Neural cell (in vitro differentiated cells): Measurements from ENCODE around the gene TAS2R5. TPM values are rescaled to one million over a fixed set of nuclear protein-coding genes. Genes with fewer than 3 reads are reported as not detected.
"Not testable (repeated sequence)": the region's sequence is repeated elsewhere in the genome, so short reads cannot be mapped to it uniquely, and the experiment has no call there.

Source experiments
- H2AFZ ChIP-seq: fragments of 200-600, 300-800 bp; sonication (generic), shearing (Covaris generic); 2 replicates; pipeline ENCODE4 v1.6.0; 2014; ENCODE audit warnings: low read depth, mild to moderate bottlenecking, antibody characterized with exemption, low read length, moderate library complexity
- H3F3A ChIP-seq: fragments of 200-600 bp; shearing (Covaris generic); 2 replicates; pipeline ENCODE4 v1.6.1; 2016; ENCODE audit warnings: mild to moderate bottlenecking, moderate library complexity, mixed read lengths, antibody characterized with exemption, low read length; ENCODE audit not compliant: insufficient read depth, poor library complexity, severe bottlenecking
- H3K27ac ChIP-seq: fragments of 200-600, 300-800 bp; sonication (generic), shearing (Covaris generic); 2 replicates; pipeline ENCODE4 v1.5.1; 2014; ENCODE audit warnings: mild to moderate bottlenecking, low read length, moderate library complexity
- H3K27me3 ChIP-seq: fragments of 300-800, 200-600 bp; sonication (generic), shearing (Covaris generic); 2 replicates; pipeline ENCODE4 v1.6.0; 2014; ENCODE audit warnings: mild to moderate bottlenecking, low read depth, low read length, moderate library complexity; ENCODE audit not compliant: insufficient read depth
- H3K36me3 ChIP-seq: fragments of 300-800, 200-600 bp; sonication (generic), shearing (Covaris generic); 2 replicates; pipeline ENCODE4 v1.5.1; 2014; ENCODE audit warnings: mild to moderate bottlenecking, antibody characterized with exemption, low read length, moderate library complexity; ENCODE audit not compliant: insufficient read depth
- H3K4me2 ChIP-seq: fragments of 300-800, 200-600 bp; sonication (generic), shearing (Covaris generic); 2 replicates; pipeline ENCODE4 v1.6.0; 2014; ENCODE audit warnings: mild to moderate bottlenecking, low read length
- H3K4me3 ChIP-seq: fragments of 300-800, 200-600 bp; sonication (generic), shearing (Covaris generic); 2 replicates; pipeline ENCODE4 v1.5.1; 2014; ENCODE audit warnings: mild to moderate bottlenecking, low read length, moderate library complexity
- H3K79me2 ChIP-seq: fragments of 200-600 bp; shearing (Covaris generic); replicated peaks from 2 replicates; pipeline ENCODE4 v1.6.0; 2014; ENCODE audit warnings: mild to moderate bottlenecking, low read length, moderate library complexity; ENCODE audit not compliant: insufficient read depth
- H3K9ac ChIP-seq: fragments of 300-800, 200-600 bp; sonication (generic), shearing (Covaris generic); 2 replicates; pipeline ENCODE4 v1.6.1; 2016; ENCODE audit warnings: mild to moderate bottlenecking, low read length, mixed read lengths
- H3K9me2 ChIP-seq: fragments of 200-600 bp; shearing (Covaris generic); 2 replicates; pipeline ENCODE4 v1.6.1; 2016; ENCODE audit warnings: mild to moderate bottlenecking, low read length, mixed read lengths; ENCODE audit not compliant: insufficient read depth
- H3K9me3 ChIP-seq: fragments of 200-600, 300-800 bp; sonication (generic), shearing (Covaris generic); 2 replicates; pipeline ENCODE4 v1.6.1; 2016; ENCODE audit warnings: mild to moderate bottlenecking, mixed run types, low read length, moderate library complexity, mixed read lengths
- H4K20me1 ChIP-seq: fragments of 200-600 bp; shearing (Covaris generic); 2 replicates; pipeline ENCODE4 v1.6.1; 2016; ENCODE audit warnings: mild to moderate bottlenecking, mixed run types; ENCODE audit not compliant: insufficient read depth
- CTCF ChIP-seq: fragments of 450-650 bp; IDR thresholded peaks from 2 replicates; pipeline ENCODE4 v1.5.1; 2014; ENCODE audit warnings: antibody characterized with exemption, mild to moderate bottlenecking, moderate library complexity; ENCODE audit not compliant: poor library complexity, severe bottlenecking
- EP300 ChIP-seq: fragments of 450-650 bp; conservative IDR thresholded peaks from 2 replicates; pipeline ENCODE4 v1.6.1; 2014; ENCODE audit warnings: antibody characterized with exemption, mild to moderate bottlenecking, moderate library complexity; ENCODE audit not compliant: poor library complexity, severe bottlenecking
- EZH2 ChIP-seq: fragments of 200-600, 300-800 bp; shearing (Covaris generic), sonication (generic); IDR thresholded peaks from 2 replicates; pipeline ENCODE4 v1.6.1; 2014; ENCODE audit warnings: antibody characterized with exemption, low read length, borderline replicate concordance, mild to moderate bottlenecking; ENCODE audit not compliant: insufficient read depth, poor library complexity, severe bottlenecking
- MXI1 ChIP-seq: fragments of 450-650 bp; conservative IDR thresholded peaks from 2 replicates; pipeline ENCODE4 v1.6.1; 2014; ENCODE audit warnings: antibody characterized with exemption, mild to moderate bottlenecking; ENCODE audit not compliant: poor library complexity, severe bottlenecking
- POLR2AphosphoS5 ChIP-seq: IDR thresholded peaks from 2 replicates; pipeline ENCODE4 v1.6.1; 2012
- RAD21 ChIP-seq: fragments of 450-650 bp; conservative IDR thresholded peaks from 2 replicates; pipeline ENCODE4 v1.6.1; 2014; ENCODE audit warnings: antibody characterized with exemption, mild to moderate bottlenecking, moderate library complexity
- SMC3 ChIP-seq: fragments of 450-650 bp; conservative IDR thresholded peaks from 2 replicates; pipeline ENCODE4 v1.6.1; 2014; ENCODE audit warnings: antibody characterized with exemption, mild to moderate bottlenecking, moderate library complexity; ENCODE audit not compliant: poor library complexity
- TAF1 ChIP-seq: IDR thresholded peaks from 2 replicates; pipeline ENCODE4 v1.6.1; 2012; ENCODE audit warnings: low read depth
- polyA plus RNA-seq: library from polyadenylated mRNA; depleted of rRNA; stranded (reverse); fragments of >200 nt; gene quantifications from 2 replicates; pipeline ENCODE4 v1.2.3, GENCODE V29; 2014
- TF ChIP-seq, protein P1 (sequence below): IDR thresholded peaks from 2 replicates; pipeline ENCODE4 v1.6.1; 2012; ENCODE audit warnings: borderline replicate concordance

The TAS2R5 gene
- polyA plus RNA-seq, 1 donor from 2014 or later, result 5.1 TPM

GRCh38 chr7:141763797-141764196 lies 26.2 kb upstream of the TAS2R5 start, which contains the start of gene TAS2R3:
TSS of gene TAS2R3 (plus strand) at chr7:141764097. CDS start at chr7:141764159, 62 bp downstream.
- Histone ChIP-seq H3K27me3 (no peaks in the 10 kb centered on the region), H3K27ac (no peak within 1 kb of the TSS), H3K79me2 (no peaks in the 10 kb centered on the region), H3K9me3 (no peaks in the 10 kb centered on the region), H3K9me2 (no peaks in the 10 kb centered on the region), H2AFZ (no peak within 1 kb of the TSS), H3K4me2 (no peak within 1 kb of the TSS), H3K9ac (no peak within 1 kb of the TSS), H3K36me3 (no peaks in the 10 kb centered on the region), H3F3A (no peaks in the 10 kb centered on the region), H3K4me3 (no peak within 1 kb of the TSS), H4K20me1 (no peaks in the 10 kb centered on the region)
- TF ChIP-seq EP300 (no peak), EZH2 (no peak), CTCF (no peak)

DNA sequence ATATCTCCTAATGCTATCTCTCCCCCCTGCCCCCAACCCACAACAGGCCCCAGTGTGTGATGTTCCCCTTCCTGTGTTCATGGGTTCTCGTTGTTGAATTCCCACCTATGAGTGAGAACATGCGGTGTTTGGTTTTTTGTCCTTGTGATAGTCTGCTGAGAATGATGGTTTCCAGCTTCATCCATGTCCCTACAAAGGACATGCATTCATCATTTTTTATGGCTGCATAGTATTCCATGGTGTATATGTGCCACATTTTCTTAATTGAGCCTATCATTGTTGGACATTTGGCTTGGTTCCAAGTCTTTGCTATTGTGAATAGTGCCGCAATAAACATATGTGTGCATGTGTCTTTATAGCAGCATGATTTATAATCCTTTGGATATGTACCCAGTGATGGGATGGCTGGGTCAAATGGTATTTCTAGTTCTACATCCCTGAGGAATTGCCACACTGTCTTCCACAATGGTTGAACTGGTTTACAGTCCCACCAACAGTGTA lies 19.9 kb upstream of the TAS2R5 start:
- not testable (repeated sequence) for H3K4me2 ChIP-seq, H3K27ac ChIP-seq, H3K9ac ChIP-seq, H3K36me3 ChIP-seq, H2AFZ ChIP-seq, H3F3A ChIP-seq, H3K27me3 ChIP-seq, H3K9me2 ChIP-seq, H3K9me3 ChIP-seq, H4K20me1 ChIP-seq, H3K4me3 ChIP-seq, H3K79me2 ChIP-seq

DNA sequence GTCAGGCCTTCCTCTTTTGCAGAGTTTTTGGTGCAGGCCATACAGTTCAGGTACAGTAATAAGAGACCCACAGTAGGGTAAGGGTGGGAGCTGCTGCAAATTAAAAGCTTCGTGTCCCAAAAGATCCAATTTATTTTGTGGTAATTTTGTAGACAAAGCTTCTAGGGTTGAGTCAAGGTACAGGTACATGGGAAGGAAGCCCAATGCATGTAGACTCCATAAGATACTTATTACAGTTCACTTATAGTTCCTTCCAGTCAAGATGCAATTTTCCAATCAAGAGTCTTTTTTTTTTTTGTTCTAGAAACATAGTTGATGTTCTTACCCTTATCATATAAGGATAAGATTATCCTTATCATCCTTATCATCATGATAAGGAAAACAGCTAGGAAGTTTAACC lies 13.6 kb upstream of the TAS2R5 start, which contains the start of gene TAS2R4:
TAS2R4 (plus strand) TSS at position 301 of the 400 bp plus-strand sequence. CDS start 1,815 bp downstream, outside the sequence.
- H3F3A ChIP-seq, result no peaks in the 10 kb centered on the region
- no peak within 1 kb of the TSS for H3K4me2 ChIP-seq
- no peak within 1 kb of the TSS for H2AFZ ChIP-seq
- TF ChIP-seq EP300 (no peak), MXI1 (no peak), POLR2AphosphoS5 (no peak), TAF1 (no peak), RAD21 (no peak), EZH2 (no peak), SMC3 (no peak), CTCF (no peak)
- TF ChIP-seq, protein P1, sequence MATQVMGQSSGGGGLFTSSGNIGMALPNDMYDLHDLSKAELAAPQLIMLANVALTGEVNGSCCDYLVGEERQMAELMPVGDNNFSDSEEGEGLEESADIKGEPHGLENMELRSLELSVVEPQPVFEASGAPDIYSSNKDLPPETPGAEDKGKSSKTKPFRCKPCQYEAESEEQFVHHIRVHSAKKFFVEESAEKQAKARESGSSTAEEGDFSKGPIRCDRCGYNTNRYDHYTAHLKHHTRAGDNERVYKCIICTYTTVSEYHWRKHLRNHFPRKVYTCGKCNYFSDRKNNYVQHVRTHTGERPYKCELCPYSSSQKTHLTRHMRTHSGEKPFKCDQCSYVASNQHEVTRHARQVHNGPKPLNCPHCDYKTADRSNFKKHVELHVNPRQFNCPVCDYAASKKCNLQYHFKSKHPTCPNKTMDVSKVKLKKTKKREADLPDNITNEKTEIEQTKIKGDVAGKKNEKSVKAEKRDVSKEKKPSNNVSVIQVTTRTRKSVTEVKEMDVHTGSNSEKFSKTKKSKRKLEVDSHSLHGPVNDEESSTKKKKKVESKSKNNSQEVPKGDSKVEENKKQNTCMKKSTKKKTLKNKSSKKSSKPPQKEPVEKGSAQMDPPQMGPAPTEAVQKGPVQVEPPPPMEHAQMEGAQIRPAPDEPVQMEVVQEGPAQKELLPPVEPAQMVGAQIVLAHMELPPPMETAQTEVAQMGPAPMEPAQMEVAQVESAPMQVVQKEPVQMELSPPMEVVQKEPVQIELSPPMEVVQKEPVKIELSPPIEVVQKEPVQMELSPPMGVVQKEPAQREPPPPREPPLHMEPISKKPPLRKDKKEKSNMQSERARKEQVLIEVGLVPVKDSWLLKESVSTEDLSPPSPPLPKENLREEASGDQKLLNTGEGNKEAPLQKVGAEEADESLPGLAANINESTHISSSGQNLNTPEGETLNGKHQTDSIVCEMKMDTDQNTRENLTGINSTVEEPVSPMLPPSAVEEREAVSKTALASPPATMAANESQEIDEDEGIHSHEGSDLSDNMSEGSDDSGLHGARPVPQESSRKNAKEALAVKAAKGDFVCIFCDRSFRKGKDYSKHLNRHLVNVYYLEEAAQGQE, result no peak
- no peaks in the 10 kb centered on the region for H4K20me1 ChIP-seq
- no peaks in the 10 kb centered on the region for H3K36me3 ChIP-seq
- H3K9me2 ChIP-seq, result no peaks in the 10 kb centered on the region
- H3K4me3 ChIP-seq, result no peak within 1 kb of the TSS
- no peaks in the 10 kb centered on the region for H3K79me2 ChIP-seq
- H3K9me3 ChIP-seq, result no peaks in the 10 kb centered on the region
- H3K27ac ChIP-seq, result no peak within 1 kb of the TSS
- no peaks in the 10 kb centered on the region for H3K27me3 ChIP-seq
- H3K9ac ChIP-seq, result no peak within 1 kb of the TSS
